Tibial artery (tissue), 4 donors: ENCODE measurements around the gene FSIP2.

Experiments
- DNase-seq, 2 donors: peaks; one replicate each; pipeline ENCODE4 v3.0.0-alpha.2; 2019
- H3K27ac ChIP-seq, 2 donors: fragments of 200-600 bp; sonication (generic) in 1 of 2; 1 replicate in 1 of 2; 2 replicates in 1 of 2; pipeline ENCODE4 v1.5.1; 2018 to 2019; ENCODE audit warnings: mild to moderate bottlenecking in 1 of 2
- H3K27me3 ChIP-seq, 2 donors: fragments of 200-600 bp; sonication (generic) in 1 of 2; one replicate each; pipeline versions ENCODE4 v1.5.1 to v1.6.0; 2016 to 2019
- H3K36me3 ChIP-seq, 3 donors: fragments of 200-600 bp; sonication (generic) in 2 of 3; one replicate each; pipeline ENCODE4 v1.5.1; 2016 to 2019; ENCODE audit warnings: mild to moderate bottlenecking in 2 of 3
- H3K4me1 ChIP-seq, 4 donors: fragments of 200-600 bp; sonication (generic) in 2 of 4; 1 replicate in 3 of 4; 2 replicates in 1 of 4; pipeline ENCODE4 v1.5.1; 2016 to 2019
- H3K4me3 ChIP-seq, 2 donors: fragments of 200-600 bp; sonication (generic) in 1 of 2; 1 replicate in 1 of 2; 2 replicates in 1 of 2; pipeline ENCODE4 v1.5.1; 2018 to 2019; ENCODE audit warnings: mild to moderate bottlenecking in 2 of 2
- H3K9me3 ChIP-seq, 3 donors: fragments of 200-600 bp; sonication (generic) in 1 of 3; one replicate each; pipeline ENCODE4 v1.5.1; 2016 to 2019
- intact Hi-C: fragments of 100-400 bp; cut with DNase I; formaldehyde crosslinking; loops from one replicate; pipeline ENCODE4 v1.15.0; 2023; ENCODE audit warnings: low total_unique reads
- TF ChIP-seq, protein P1 (sequence below), 2 experiments: fragments of 200-600 bp in 1 of 2; fragments of 450-650 bp in 1 of 2; IDR thresholded peaks; one replicate each; pipeline ENCODE4 v1.5.1; 2017 to 2019; ENCODE audit warnings: antibody characterized with exemption in 2 of 2, mild to moderate bottlenecking in 1 of 2, moderate library complexity in 1 of 2

FSIP2 gene

GRCh38 chr2:185782223-185782769 lies 43.7 kb downstream of the FSIP2 start:
- Histone ChIP-seq H3K27ac (no peak overlapping the region), H3K4me1 (no peaks in the 10 kb centered on the region), H3K36me3 (no peaks in the 10 kb centered on the region), H3K4me3 (no peak overlapping the region), H3K27me3 (no peaks in the 10 kb centered on the region), H3K9me3 (no peaks in the 10 kb centered on the region)
- intact Hi-C loops: no loop called here
- TF ChIP-seq, protein P1, sequence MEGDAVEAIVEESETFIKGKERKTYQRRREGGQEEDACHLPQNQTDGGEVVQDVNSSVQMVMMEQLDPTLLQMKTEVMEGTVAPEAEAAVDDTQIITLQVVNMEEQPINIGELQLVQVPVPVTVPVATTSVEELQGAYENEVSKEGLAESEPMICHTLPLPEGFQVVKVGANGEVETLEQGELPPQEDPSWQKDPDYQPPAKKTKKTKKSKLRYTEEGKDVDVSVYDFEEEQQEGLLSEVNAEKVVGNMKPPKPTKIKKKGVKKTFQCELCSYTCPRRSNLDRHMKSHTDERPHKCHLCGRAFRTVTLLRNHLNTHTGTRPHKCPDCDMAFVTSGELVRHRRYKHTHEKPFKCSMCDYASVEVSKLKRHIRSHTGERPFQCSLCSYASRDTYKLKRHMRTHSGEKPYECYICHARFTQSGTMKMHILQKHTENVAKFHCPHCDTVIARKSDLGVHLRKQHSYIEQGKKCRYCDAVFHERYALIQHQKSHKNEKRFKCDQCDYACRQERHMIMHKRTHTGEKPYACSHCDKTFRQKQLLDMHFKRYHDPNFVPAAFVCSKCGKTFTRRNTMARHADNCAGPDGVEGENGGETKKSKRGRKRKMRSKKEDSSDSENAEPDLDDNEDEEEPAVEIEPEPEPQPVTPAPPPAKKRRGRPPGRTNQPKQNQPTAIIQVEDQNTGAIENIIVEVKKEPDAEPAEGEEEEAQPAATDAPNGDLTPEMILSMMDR (IDR thresholded peaks at IDR 0.05): no peak
- no peak for DNase-seq

- DNase-seq: no peak
- TF ChIP-seq, protein P1 (IDR thresholded peaks at IDR 0.05): no peak
- H3K4me1 ChIP-seq: no peaks in the 10 kb centered on the region
These were observed 46.6 kb downstream of the FSIP2 start for GRCh38 chr2:185785156-185785555.

DNA sequence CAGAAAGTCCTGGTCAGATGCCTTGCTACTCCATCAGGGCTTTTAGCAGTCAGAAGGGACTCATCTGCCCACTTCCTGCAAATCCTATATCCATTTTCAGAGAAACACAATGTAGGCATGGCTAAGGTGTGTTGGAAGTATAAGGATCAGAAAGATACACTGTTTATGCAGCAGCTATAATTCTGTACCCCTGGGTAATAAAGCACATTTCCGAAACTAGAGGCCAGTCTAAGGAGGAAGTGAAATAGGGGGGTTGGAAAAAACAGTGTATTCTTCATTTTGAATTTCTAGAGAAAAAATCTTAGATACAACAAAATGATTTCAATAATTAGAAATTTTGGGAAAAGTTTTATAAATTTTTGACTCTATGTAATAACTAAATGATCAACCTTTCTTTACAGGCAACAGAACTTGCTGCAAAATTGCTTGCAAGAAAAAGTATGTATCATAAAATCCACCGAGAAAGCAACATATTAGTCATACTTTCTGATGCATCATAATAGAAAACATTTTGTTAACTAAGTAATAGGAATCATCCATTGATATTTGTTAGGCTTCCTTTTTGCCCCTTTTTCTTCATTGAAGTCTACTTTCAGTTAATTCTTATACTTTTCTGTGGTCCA lies 47.4 kb downstream of the FSIP2 start:
- Histone ChIP-seq H3K9me3 (no peaks in the 10 kb centered on the region), H3K27me3 (no peaks in the 10 kb centered on the region), H3K4me1 (no peaks in the 10 kb centered on the region), H3K4me3 (no peak overlapping the region), H3K27ac (no peak overlapping the region), H3K36me3 (no peaks in the 10 kb centered on the region)
- TF ChIP-seq, protein P1 (IDR thresholded peaks at IDR 0.05): no peak
- DNase-seq: no peak
- intact Hi-C loops: no loop called here

More at GRCh38 chr2:185785156-185785555, 46.6 kb downstream of the FSIP2 start:
- intact Hi-C loops: no loop called here
- Histone ChIP-seq H3K4me3 (no peak overlapping the region), H3K9me3 (no peaks in the 10 kb centered on the region), H3K27me3 (no peaks in the 10 kb centered on the region), H3K36me3 (no peaks in the 10 kb centered on the region), H3K27ac (no peak overlapping the region)

DNA sequence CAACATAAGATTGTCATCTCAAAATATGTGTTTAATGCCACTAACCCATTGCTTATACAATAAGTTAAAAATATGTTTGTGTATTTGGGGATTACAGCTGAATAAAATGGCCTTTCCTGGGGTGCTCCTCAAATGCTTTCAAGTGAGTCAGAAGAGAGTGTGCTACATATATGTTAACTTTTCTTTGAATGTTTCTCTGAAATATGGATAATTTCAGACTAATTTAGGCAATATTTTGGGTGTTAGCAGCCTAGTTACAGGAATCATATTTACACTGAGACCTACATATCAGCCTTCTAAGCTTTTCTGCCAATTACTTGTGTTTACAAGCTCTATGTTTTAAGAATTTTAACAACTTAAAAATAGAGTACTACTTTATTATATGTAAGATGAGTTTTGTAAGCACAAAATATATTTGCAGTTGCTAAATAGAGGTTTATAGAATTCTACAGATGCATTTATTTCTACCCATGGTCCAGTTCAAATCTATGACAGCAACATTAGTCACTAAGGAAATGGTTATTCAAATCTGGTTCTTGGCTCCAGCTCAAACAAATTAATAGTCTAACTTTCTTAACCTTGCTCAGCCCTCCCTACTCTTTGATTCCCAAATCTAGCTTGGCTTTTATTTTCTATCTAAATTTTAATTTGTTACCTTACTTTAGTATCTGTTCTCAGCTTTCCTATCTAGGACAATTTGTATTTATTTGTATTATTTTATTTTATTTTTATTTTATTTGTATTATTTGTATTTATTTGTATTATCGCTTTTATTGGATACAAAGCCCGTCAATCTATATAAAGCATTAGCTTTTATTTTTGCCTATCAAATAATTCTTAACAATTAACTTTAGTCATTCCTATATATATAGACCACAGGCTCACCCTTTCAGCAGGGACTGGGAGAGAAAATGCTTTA lies 48.9 kb downstream of the FSIP2 start:
- intact Hi-C loops: no loop called here
- DNase-seq: no peak
- H3K4me1 ChIP-seq: no peaks in the 10 kb centered on the region
- no peak overlapping the region for H3K27ac ChIP-seq
- H3K27me3 ChIP-seq: no peaks in the 10 kb centered on the region
- TF ChIP-seq, protein P1 (IDR thresholded peaks at IDR 0.05): no peak
- H3K4me3 ChIP-seq: no peak overlapping the region
- H3K9me3 ChIP-seq: no peaks in the 10 kb centered on the region
- H3K36me3 ChIP-seq: no peaks in the 10 kb centered on the region

DNA sequence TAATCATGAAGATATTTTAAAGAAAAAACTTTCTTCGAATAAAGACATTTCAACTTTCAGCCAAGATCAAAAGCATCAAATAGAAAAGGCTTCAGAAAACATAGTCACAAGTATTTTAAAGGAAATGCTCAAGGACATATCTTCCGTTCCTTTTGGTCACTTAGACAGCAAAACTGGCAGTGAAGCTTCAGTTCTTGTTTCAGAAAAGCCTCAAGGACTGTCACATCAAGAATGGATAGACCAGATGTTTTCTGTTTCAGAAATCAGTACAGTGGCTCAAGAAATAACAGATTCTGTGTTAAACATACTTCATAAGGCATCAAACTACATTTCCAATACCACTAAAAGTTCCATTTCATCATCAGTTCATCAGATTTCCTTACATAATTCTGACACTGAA lies 51.8 kb downstream of the FSIP2 start:
- H3K27me3 ChIP-seq: no peaks in the 10 kb centered on the region
- H3K4me1 ChIP-seq: no peaks in the 10 kb centered on the region
- H3K4me3 ChIP-seq: no peak overlapping the region
- no peaks in the 10 kb centered on the region for H3K9me3 ChIP-seq
- DNase-seq: no peak
- no peak overlapping the region for H3K27ac ChIP-seq
- TF ChIP-seq, protein P1 (IDR thresholded peaks at IDR 0.05): no peak
- H3K36me3 ChIP-seq: no peaks in the 10 kb centered on the region
- intact Hi-C loops: no loop called here
